GM19372 (cell line): ENCODE measurements around the gene KHSRP.

Source experiments
- ATAC-seq: cut with Tn5 transposase; IDR thresholded peaks from one replicate; pipeline ENCODE4 v1.9.1; 2021; ENCODE audit warnings: mild to moderate bottlenecking, low read depth, moderate library complexity; ENCODE audit not compliant: unreplicated experiment

KHSRP gene

DNA sequence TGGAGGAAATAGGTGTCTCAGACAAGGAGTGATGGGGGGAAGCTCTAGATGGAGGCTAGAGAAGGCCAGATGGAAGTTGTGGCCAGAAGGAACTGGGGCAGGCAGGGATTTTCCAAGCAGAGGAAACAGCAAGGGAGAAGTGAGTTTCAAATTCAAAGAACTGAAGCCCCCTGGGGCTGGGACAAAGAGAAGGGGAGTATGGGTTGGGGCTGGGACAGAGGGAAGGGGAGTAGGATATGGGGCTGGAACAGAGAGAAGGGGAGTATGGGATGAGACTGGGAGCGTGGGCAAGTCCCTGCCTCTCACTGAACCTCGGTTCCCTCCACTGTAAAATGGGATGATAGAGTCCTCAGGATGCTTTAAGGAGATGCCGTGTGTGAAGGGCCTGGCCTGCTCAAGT lies 29.8 kb downstream of the KHSRP start:
- ATAC-seq, result no peak

DNA sequence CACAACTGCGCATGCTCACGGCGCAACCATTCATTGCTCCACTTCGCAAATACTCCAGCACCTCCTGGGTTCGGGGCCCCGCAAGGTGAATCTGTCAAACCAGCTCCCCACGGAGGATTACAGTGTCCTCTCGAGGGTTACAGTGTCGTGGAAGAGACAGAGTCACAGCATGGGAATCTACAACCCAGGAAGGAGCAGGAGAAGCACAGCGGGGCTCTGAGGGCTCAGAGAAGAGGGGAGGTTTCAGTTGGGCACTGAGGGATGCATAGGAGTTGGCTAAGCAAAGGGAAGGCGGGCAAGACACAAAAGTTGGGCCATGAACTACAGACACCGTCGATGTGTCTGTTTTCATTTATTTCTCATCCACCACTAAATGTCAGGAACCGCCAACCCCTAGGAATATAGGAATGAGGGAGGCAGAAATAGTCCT lies 30.6 kb downstream of the KHSRP start:
- ATAC-seq, result no peak

DNA sequence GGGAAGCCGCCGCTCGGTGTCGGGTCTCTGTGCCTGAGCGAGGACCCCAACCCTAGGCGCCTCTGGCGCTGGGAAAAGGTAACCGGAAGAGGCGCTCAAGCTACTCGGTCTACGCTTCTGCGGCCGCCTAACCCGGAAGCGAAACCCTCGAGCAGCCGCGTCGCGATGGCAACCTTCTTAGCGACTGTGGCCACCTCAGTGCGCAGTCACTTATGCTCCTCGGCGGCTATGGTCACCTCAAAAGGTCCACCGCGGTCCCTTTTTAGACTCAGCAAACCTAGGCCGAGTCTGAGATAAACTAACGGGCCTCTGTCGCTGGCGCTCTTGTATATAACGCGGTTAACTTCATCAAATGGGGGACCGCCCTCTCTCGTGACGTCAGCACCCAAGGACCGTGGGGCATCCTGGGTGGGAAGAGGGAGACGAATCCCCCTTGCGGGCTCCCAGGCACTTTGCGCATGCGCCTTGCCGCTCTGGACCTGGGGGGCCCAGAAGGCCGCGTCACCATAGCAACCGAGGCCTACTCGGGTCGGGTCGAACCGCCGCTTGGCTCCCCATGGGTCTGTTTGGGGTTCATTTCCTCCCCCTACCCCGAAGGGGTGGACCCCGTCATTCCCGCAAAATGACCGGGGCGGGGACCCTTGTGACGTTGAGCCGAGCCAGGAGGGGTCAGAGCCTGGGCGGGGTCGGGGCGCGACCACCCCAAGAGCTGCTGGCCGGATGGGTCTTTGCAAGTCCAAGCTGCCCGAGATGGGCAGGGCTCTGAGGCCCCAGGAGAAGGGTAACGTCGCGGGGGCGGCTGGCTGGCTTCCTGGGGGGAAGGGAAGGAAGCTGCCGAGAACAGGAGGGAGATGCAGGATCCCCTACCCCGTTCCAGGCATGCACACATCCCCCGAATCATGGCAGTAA lies 31.3 kb downstream of the KHSRP start, which contains the start of gene GTF2F1:
TSS of gene GTF2F1 (minus strand) at position 91 of the 909 bp plus-strand sequence. CDS start 169 bp downstream, outside the sequence.
- ATAC-seq, result peak; percentile 78

DNA sequence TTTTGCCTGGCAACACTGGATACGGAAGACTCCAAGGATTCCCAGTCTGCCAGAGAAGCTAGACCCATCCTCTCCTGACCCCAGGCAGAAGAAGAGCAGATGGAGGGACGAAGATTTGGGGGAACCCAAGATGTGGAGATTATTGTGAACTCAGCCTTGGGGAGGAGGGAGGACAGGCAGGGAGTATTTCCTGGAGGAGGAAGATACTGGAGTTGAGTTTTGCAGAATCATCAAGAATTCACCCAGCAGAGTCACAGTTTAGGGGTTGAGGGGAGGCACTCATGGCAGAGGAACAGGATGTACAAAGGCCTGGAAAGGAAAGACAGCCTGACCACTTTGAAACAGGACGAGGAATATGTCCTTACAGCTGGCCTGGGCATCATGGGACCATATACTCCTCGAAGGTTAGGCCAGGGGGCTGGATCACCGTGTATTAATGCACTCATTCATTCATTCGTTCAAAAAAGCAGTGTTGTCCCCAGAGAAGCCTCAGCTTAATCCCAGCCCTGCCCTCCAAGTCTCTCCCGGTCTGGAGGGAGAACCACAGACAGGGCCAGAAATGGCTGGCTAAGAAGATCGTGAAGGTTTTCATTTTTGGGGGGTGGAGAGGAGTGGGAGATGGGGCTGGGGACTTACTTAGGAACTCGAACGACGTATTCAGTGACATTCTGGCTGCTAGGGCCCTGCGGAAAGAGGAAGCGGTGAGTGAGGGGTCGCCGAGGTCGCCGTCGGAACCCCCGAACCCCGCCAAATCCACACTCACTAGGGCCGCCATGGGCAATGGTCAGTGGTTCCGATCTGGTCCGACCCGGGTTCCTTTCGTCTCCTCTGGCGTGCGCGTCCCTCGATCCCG lies 32.2 kb downstream of the KHSRP start:
- no peak for ATAC-seq

DNA sequence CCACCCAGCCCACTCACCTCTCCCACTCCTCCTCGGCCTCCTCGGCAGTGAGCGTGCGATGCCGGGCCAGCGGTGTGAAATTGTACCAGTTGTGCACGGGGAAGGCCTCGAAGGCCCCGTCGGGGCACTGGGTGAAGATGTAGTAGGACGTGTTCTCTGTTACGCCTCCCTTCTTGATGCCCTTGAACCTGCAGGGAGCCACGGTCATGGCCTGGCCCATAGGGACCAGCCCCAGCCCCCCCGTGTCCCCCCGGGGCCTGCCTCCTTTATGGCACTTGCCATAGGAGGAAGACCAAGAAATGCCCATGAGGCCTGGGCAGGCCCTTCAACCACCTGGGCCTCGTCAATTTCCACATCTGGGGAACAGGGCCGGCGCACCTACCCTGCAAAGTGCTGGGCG lies 37.2 kb downstream of the KHSRP start:
- no peak for ATAC-seq

DNA sequence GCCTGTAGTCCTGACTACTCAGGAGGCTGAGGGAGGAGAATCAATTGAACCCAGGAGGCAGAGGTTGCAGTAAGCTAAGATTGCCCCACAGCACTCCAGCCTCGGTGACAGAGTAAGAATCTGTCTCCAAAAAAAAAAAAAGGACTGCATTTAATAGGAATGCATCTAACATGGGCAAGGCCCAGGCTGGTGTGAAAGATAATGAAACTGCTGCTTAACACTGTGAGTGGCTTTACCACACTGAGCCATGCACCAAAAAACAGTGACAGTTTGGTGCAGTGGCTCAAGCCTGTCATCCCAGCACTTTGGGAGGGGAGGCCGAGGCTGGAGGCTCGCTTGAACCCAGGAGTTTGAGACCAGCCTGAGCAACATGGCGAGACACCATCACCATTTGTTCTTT lies 40.2 kb downstream of the KHSRP start:
- no peak for ATAC-seq

DNA sequence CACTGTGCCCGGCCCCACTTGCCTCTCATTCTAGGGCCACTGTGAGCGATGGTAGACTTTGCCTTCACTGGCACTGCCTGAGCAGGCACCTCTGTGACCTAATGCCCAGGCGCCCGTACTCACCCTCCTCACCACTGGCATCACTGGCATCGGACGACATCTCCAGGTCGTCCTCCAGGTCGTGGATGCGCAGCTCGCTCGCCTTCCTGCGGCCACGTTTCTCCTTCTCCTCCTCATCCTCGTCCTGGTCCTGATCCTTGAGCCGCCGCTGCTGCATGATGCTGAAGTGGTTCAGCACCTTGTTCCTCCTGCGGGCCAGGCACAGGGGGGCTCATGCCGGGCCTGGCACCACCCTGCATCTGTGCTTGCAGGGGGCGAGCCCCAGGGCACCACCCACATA lies 41.4 kb downstream of the KHSRP start:
- ATAC-seq, result no peak

DNA sequence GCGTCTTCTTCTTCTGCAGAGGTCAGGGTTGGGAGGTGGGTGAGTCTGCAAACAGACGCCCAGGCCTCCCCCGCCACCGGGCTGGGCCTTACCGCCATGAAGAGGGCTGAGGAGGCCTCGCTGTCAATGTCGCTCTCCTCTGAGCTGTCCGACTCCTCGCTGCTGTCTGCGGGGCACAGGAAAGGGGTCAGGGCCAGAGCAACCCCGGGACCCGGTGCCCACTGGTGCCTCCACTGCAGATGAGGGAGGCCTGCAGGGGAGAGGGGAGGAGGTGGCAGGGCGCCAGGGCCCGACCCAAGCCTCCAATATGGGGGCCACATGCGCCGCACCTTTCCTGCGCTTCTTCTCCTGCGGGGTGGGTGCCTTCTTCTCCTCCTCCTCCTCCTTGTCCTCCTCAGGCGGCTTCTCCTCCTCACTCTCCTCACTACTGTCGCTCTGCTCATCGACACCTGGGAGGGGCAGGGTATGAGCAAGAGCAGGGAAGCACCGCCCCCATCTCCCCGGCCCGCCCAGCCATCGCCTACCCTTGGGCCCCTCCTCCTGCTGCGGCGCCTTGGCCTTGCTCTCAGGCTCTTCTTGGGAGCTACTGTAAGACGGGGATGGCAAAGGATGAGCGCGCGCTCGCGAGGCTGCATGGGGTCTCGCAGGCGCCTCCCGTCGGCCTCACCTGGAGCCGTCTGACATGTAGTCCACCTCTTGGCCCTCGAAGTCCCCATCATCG lies 43.4 kb downstream of the KHSRP start:
- no peak for ATAC-seq

DNA sequence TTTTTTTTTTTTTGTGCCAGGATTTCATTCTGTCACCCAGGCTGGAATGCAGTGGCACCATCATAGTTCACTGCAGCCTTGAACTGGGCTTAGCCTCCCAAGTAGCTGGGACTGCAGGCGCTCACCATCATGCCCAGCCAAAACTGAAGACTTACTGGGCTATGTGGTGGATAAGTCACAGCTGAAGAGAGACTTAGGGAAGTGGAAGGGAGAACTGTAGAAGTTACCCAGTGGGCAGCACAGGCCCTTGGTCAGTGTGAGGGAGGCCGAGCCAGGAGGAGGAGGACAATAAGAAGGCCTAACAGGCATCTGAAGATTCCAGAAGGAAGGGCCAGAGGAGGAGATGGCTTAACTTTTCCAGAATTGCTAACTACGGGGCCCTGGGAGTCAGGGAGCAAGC lies 44.9 kb downstream of the KHSRP start:
- ATAC-seq, result no peak

DNA sequence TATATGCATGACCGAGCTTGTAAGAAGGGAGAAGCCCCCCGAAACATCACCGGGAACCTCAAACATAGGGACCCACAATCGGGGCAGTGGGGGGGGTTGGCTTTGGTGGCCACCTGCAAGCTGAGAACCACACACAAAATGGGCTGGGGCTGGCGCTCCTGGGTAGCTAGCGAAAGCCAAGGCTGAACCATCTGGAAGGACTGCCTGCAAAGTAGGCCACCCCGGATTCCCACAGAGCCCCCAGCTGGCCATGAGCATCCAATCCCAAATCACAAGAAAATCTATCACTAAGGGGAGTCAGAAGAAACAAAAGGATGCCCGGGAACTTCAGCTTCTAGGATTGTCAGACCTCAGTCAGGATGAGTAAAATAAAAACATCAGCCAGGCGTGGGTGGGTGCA lies 46.1 kb downstream of the KHSRP start:
- ATAC-seq, result no peak

DNA sequence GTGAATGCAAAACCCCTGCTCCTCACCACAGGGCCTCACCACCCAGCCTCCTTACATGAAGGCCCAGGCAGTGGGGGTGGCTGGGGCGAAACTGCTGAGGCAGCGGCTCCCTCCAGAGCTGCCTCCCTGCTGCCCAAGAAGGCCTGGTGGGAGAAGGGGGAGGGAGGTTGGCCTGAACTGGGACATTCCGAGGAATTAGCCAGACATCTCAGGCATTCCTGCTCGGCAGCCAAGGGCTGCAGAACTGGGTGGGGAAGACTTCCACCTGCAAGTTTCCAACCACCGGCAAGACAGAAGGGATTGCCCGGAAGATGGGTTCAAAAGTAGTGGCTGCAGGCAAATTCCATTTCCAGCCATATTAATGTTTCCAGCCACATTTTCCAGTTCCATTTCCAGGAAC lies 46.6 kb downstream of the KHSRP start:
- no peak for ATAC-seq

DNA sequence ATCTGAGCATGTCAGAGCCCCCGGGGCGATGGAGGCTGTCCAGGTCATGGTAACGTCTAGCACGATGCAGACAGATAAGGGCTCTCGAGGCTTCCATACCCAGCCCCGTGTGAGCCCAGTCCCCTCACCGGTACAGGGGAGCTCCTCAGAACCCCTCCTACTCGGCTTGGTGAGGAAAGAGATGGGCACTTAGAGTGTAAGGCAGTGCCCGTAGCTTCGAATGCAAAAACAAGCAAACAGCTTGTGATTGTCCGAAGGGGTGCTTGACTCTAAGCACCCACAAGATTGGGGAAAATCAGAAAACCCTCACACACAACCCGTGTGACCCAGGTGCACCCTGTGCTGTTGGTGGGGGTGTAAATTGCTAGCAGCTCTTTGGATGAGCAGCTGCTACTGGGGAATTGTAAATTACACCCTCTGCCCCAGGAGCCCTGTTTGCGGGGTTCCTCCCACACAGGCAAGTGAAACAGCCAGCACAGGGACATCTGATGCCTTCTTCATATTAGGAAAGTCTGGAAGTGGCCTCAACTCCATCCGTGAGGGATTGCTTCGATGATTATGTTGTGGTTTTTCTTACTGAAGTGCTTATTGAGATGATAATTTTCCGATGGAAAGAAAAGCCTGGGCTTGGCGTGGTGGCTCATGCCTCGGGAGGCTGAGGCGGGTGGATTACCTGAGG lies 48.0 kb downstream of the KHSRP start:
- ATAC-seq, result no peak

DNA sequence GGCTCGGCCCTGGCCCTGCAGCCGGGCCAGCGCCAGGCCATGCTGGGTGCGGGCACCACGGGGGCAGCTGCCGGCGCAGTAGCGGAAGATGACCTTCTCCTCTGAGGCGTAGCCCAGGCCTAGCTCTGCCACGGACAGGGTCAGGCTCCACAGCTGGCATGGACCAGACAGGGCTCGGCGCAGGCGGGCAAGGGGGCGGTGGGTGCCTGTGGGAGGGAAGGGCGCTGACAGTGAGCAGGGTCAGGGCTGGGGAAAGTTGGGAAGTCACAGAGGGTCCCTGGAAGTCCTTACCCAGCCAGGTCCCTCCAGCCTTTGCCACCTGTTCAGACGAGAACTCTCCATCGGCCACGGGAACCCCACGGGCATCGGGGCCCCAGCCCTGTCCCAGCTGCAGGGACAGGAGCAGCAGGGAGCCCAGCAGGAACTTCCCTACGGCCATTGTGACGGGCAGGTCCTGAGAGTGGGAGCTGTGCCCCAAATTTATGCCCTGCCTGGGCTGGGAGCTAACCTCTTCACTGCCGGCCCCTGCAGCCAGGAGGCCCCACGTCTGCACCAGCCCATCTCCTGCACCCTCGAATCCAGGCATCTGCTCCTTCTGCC lies 49.1 kb downstream of the KHSRP start, which contains the start of gene PSPN:
TSS of gene PSPN (minus strand) at position 523 of the 600 bp plus-strand sequence. CDS start at position 439, 84 bp downstream.
- ATAC-seq, result no peak

DNA sequence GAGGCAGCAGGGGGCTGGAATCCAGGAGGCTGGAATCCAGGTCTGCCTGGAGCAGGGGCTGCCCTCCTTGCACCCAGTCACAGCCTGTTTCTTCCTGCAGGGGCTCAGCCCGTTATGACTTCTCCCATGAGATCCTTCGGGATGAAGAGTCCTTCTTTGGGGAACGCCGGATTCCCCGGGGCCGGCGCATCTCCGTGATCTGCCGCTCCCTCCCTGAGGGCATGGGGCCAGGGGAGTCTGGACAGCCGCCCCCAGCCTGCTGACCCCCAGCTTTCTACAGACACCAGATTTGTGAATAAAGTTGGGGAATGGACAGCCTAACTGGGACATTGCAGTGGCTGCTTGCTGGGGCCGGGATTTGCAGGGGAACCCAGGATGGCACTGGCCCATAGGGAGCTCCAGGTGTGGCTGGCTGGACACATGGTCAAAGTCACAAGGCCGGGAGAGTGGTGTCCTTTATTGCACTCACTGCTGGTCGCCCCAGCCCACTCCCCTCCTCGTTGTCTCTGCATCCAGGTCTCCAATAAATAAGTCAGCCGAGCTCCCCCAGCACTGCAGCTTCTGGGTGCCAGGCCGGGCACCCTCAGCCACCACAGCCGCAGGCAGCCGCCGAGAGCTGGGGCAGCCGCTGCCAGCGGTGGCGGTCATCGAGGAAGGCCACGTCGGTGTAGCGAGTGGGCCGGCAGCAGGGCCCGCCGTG lies 49.8 kb downstream of the KHSRP start:
- no peak for ATAC-seq

DNA sequence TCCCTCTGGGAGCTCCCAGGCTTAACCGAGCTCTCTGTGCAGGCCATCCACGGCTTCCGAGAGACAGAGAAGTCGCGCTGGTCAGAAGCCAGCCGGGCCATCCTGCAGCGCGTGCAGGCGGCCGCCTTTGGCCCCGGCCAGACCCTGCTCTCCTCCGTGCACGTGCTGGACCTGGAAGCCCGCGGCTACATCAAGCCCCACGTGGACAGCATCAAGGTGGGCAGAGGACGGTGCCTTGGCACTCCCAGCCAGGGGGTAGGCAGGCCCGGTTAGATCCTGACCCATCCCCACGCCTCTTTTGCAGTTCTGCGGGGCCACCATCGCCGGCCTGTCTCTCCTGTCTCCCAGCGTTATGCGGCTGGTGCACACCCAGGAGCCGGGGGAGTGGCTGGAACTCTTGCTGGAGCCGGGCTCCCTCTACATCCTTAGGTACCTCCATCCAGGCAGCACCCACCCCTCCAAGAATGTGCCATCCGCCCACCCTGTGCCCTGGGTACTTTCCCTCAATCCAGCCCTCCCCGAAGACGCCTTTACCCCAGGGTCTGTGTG lies 50.4 kb downstream of the KHSRP start:
- no peak for ATAC-seq

DNA sequence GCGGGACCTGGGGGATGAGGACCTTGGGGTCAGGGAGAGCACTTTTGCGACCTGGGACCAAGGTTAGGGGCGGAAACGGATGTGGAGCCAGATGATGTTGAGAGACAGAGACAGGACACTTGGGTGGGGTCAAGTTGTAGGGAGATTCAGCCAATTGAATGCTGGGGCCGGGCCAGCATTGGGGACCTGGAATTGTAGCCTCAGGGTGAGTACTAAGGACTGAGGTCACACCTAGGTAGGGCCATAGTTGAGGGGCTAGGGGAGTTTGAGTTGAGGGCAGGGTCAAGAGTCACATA lies 50.9 kb downstream of the KHSRP start:
- ATAC-seq, result no peak

DNA sequence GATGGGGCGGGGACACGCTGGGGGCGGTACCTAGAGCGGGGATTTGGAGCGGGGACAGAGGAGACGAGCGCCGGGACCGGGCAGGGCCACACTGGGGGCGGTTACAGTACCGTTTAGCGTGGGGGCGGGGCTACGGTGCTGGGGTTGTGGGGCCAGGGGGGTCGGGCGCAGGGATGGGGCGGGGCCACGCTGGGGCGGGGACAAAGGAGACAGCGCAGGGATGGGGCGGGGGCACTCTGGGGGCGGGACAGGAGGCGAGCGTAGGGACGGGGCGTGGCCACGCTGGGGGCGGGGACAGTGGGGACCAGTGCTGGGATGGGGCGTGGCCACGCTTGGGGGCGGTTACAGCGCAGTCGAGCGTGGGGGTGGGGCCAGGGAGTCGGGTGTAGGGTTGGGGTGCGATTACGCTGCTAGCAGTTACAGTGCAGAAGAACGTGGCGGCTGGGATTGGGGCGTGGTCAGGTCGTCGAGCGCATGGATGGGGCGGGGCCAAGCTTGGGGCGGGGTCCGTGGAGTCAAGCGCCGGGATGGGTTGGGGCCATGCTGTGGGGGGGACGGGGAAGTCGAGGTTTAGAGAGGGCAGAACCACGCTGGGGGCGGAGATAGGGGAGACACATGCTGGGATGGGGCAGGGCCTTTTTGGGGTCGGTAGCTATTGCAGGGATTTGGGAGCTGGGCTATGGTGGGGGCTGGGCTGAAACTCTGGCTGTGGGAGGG lies 51.4 kb downstream of the KHSRP start:
- peak; percentile 62 for ATAC-seq

DNA sequence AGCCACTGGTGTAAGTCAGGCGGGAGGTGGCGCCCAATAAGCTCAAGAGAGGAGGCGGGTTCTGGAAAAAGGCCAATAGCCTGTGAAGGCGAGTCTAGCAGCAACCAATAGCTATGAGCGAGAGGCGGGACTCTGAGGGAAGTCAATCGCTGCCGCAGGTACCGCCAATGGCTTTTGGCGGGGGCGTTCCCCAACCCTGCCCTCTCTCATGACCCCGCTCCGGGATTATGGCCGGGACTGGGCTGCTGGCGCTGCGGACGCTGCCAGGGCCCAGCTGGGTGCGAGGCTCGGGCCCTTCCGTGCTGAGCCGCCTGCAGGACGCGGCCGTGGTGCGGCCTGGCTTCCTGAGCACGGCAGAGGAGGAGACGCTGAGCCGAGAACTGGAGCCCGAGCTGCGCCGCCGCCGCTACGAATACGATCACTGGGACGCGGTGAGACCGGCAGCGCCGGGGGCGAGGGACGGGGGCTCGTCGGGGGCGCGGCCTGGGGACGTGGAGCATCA lies 52.0 kb downstream of the KHSRP start, which contains the start of gene ALKBH7:
TSS of gene ALKBH7 (plus strand) at position 201 of the 502 bp plus-strand sequence. CDS start at position 228, 27 bp downstream.
- ATAC-seq, result peak; percentile 78
